Measurements from ENCODE around the gene BAAT.

BAAT gene

GRCh38 chr9:101398068-101398929 is 13.5 kb upstream of the BAAT start, which contains the start of the genes MRPL50 and ZNF189:
Gene MRPL50 (minus strand): TSS chr9:101398618. CDS start chr9:101398592, 26 bp downstream.
Gene ZNF189 (plus strand): TSS chr9:101398851. CDS start chr9:101399157, 306 bp downstream.
- DNase-seq: peak; percentile 96 to 97

- no peak for DNase-seq
Measured at GRCh38 chr9:101397746-101398067, 12.9 kb upstream of the BAAT start.

GRCh38 chr9:101394687-101395086 is 9.9 kb upstream of the BAAT start:
- DNase-seq: no peak

GRCh38 chr9:101393135-101393534 is 8.3 kb upstream of the BAAT start:
- DNase-seq: no peak

- no peak for DNase-seq
Measured at GRCh38 chr9:101388507-101388993, 3.7 kb upstream of the BAAT start.

GRCh38 chr9:101387871-101388506 is 3.2 kb upstream of the BAAT start:
- no peak for DNase-seq

- DNase-seq: no peak
Measured at GRCh38 chr9:101383361-101383760, 1.4 kb downstream of the BAAT start.

- no peak for DNase-seq
Measured at GRCh38 chr9:101381833-101382342, 2.9 kb downstream of the BAAT start.

- DNase-seq: no peak
Measured at GRCh38 chr9:101381118-101381517, 3.7 kb downstream of the BAAT start.

GRCh38 chr9:101380295-101380694 is 4.5 kb downstream of the BAAT start:
- no peak for DNase-seq

- no peak for DNase-seq
Measured at GRCh38 chr9:101376111-101376848, 8.5 kb downstream of the BAAT start.

GRCh38 chr9:101375546-101375945 is 9.3 kb downstream of the BAAT start:
- DNase-seq: no peak

- no peak for DNase-seq
Measured at GRCh38 chr9:101372327-101373118, 12.3 kb downstream of the BAAT start.

GRCh38 chr9:101371813-101372212 is 13.0 kb downstream of the BAAT start:
- no peak for DNase-seq

- no peak for DNase-seq
Measured at GRCh38 chr9:101369884-101370531, 14.8 kb downstream of the BAAT start.

GRCh38 chr9:101369286-101369685 is 15.5 kb downstream of the BAAT start:
- DNase-seq: no peak

GRCh38 chr9:101367323-101367722 is 17.5 kb downstream of the BAAT start:
- no peak for DNase-seq

GRCh38 chr9:101366038-101366756 is 18.6 kb downstream of the BAAT start:
- no peak for DNase-seq

- DNase-seq: no peak
Measured at GRCh38 chr9:101365181-101365580, 19.6 kb downstream of the BAAT start.

- DNase-seq: no peak
Measured at GRCh38 chr9:101362450-101362849, 22.4 kb downstream of the BAAT start.

GRCh38 chr9:101360647-101361046 is 24.2 kb downstream of the BAAT start:
- no peak for DNase-seq
